Adrenal gland (tissue), 12 donors: ENCODE data around the gene ARHGAP12. TPM values are rescaled to one million over a fixed set of nuclear protein-coding genes. Genes with fewer than 3 reads are reported as not detected.
A peak's percentile ranks its signal among the peaks of the same experiment; 100 is the strongest.
"Not testable (repeated sequence)": the region's sequence is repeated elsewhere in the genome, so short reads cannot be mapped to it uniquely, and the experiment has no call there.

ENCODE experiments used
- DNase-seq, 7 donors: peaks; one replicate each; pipeline ENCODE4 v3.0.0-alpha.2; 2019 to 2020
- H3K27ac ChIP-seq, 5 donors: fragments of 200-600 bp; sonication (generic) in 4 of 5; 1 replicate in 3 of 5; 2 replicates in 2 of 5; pipeline versions ENCODE4 v1.5.1 to v1.8.0; 2016 to 2020; ENCODE audit warnings: mild to moderate bottlenecking in 1 of 5
- H3K27me3 ChIP-seq: fragments of 200-600 bp; 2 replicates; pipeline ENCODE4 v1.8.0; 2021
- H3K36me3 ChIP-seq, 2 donors: fragments of 200-600 bp; replicated peaks in 1 of 2; 1 replicate in 1 of 2; 2 replicates in 1 of 2; pipeline versions ENCODE4 v1.5.1 to v1.8.0; 2018 to 2022
- H3K4me1 ChIP-seq, 2 donors: fragments of 200-600 bp; replicated peaks in 1 of 2; 1 replicate in 1 of 2; 2 replicates in 1 of 2; pipeline versions ENCODE4 v1.5.1 to v1.8.0; 2018 to 2021
- H3K4me3 ChIP-seq, 4 donors: fragments of 200-600 bp; sonication (generic) in 3 of 4; one replicate each; pipeline ENCODE4 v1.5.1; 2016 to 2018
- H3K9me3 ChIP-seq, 3 donors: fragments of 200-600 bp; sonication (generic) in 1 of 3; replicated peaks in 1 of 3; 1 replicate in 2 of 3; 2 replicates in 1 of 3; pipeline versions ENCODE4 v1.5.1 to v1.8.0; 2016 to 2021
- POLR2A ChIP-seq, 2 donors: fragments of 450-650 bp; IDR thresholded peaks; one replicate each; pipeline ENCODE4 v1.6.1; 2017; ENCODE audit warnings: antibody characterized with exemption in 2 of 2, mild to moderate bottlenecking in 2 of 2, moderate library complexity in 1 of 2
- WGBS, 4 donors: extraction: QIAGEN DNeasy Blood & Tissue Kit in 2 of 4; methylation state at CpG; one replicate each; pipeline versions ENCODE4 v1.1.5 to v1.1.7; 2013 to 2017; 5-methylcytosine and 5-hydroxymethylcytosine counted together
- intact Hi-C, 2 donors: fragments of 100-400 bp; cut with DNase I; formaldehyde crosslinking; loops; one replicate each; pipeline versions ENCODE4 v1.14.1 to v1.15.0; 2022 to 2023
- polyA plus RNA-seq, 3 donors: library from polyadenylated mRNA; stranded (reverse); fragments of 200-250 nt in 2 of 3; fragments of 350-450 nt in 1 of 3; fragmentation: Illumina TruSeq in 1 of 3; extraction: RNeasy Lipid Tissue Mini Kit (QIAGEN cat#74804) in 1 of 3; gene quantifications; one replicate each; pipeline ENCODE4 v1.2.3, GENCODE V29; 2013 to 2014
- total RNA-seq, 9 donors: library from RNA; depleted of rRNA in 4 of 9; stranded (reverse); fragments of >200 nt in 4 of 9; fragments of 120-200 nt in 1 of 9; fragmentation: NEBNext Ultra II Directional in 1 of 9; extraction: Animal tissue kit (Norgen Biotek cat#: 25700) in 1 of 9; gene quantifications; one replicate each; pipeline versions ENCODE4 v1.1.0 to v1.2.4, GENCODE V29; 2013 to 2023
- TF ChIP-seq, protein P1 (sequence below), 6 experiments: fragments of 450-650 bp in 4 of 6; fragments of 200-600 bp in 2 of 6; sonication (generic) in 1 of 6; IDR thresholded peaks; 1 replicate in 5 of 6; 2 replicates in 1 of 6; pipeline versions ENCODE4 v1.5.1 to v1.8.0; 2016 to 2021; ENCODE audit warnings: antibody characterized with exemption in 6 of 6, mild to moderate bottlenecking in 2 of 6, moderate library complexity in 1 of 6
- donor health status: healthy with polysubstance abuse.
- donor health status: Bipolar disorder and iron deficiency.
- donor health status: DM: yes; HTN: yes; CAD: no.
- donor health status: DM: no; HTN: no; CAD: no.
- donor health status: DM: no; HTN: no; CAD: no.
- donor health status: DM: yes; HTN: yes; CAD: no.

ARHGAP12 gene
- total and polyA plus RNA-seq, 12 donors: 26.7 to 88.6 (median 38.1) TPM

DNA sequence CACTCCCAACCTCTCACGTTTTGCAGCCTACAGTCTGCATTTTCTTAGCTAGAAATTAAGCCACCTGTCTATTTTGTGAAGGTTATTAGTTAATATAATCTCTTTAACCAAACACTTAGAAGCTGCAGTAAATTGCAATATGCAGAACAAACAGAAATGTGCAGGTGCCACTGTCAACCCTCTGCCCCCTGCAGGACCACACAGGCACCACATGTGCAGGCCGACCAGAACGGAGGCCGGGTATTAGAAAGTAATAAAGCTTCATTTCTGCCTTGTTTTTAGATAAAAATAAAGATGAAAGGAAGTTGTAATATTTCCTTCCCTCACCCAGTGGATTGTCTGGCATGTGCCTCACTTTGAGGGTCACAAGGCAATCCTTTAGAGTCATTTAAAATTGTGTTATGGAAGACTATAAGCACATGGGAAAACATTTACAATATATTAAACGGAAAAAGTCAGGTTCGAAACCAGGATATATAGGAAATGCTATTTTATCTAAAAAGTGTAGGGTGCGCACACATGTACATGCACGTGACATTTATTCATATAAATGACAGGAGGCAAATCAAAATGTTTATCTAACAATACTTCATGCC, 158.2 kb downstream of the ARHGAP12 start:
- Histone ChIP-seq H3K27ac (no peak overlapping the region), H3K4me1 (no peaks in the 10 kb centered on the region), H3K27me3 (no peaks in the 10 kb centered on the region), H3K36me3 (no peaks in the 10 kb centered on the region), H3K9me3 (no peaks in the 10 kb centered on the region), H3K4me3 (no peak overlapping the region)
- TF ChIP-seq, protein P1, sequence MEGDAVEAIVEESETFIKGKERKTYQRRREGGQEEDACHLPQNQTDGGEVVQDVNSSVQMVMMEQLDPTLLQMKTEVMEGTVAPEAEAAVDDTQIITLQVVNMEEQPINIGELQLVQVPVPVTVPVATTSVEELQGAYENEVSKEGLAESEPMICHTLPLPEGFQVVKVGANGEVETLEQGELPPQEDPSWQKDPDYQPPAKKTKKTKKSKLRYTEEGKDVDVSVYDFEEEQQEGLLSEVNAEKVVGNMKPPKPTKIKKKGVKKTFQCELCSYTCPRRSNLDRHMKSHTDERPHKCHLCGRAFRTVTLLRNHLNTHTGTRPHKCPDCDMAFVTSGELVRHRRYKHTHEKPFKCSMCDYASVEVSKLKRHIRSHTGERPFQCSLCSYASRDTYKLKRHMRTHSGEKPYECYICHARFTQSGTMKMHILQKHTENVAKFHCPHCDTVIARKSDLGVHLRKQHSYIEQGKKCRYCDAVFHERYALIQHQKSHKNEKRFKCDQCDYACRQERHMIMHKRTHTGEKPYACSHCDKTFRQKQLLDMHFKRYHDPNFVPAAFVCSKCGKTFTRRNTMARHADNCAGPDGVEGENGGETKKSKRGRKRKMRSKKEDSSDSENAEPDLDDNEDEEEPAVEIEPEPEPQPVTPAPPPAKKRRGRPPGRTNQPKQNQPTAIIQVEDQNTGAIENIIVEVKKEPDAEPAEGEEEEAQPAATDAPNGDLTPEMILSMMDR (IDR thresholded peaks at IDR 0.05): peak; percentile 62 to 82 (median 76)
- no peak for TF ChIP-seq POLR2A (IDR thresholded peaks at IDR 0.05)
- intact Hi-C loops: loop anchor here in 1 of 2 donors (10.0 kb wide), 1 partner anchor 66 kb away; no protein-coding TSS in a partner anchor
- DNase-seq: peak in 5 of 7 donors; percentile 55 to 76 (median 65)
- 51 to 62% (median 60%) methylated on average over 8 of the region's 8 CpGs for WGBS, 4 donors

DNA sequence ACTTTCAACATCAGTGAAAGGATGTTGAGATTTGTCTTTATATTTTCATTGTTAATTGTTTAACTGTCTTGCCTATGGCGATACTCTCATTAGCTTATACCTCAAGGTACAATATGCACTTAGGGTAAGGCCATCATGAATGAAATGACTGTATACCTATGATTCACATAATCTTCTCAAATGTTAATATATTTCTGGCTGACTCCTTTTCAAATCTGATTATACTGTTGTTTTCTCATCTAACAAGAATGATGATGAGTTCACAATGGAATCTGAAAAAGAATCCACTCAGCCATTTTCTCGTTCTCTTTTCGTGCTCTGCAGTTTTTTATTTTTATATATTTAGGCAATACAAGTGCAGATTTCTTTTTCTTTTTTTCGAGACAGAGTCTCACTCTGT, 159.1 kb downstream of the ARHGAP12 start:
- intact Hi-C loops: no loop called here
- H3K4me1 ChIP-seq: no peaks in the 10 kb centered on the region
- no peaks in the 10 kb centered on the region for H3K9me3 ChIP-seq
- 64 to 80% (median 65%) methylated on average over 4 of the region's 4 CpGs for WGBS, 4 donors
- H3K27me3 ChIP-seq: no peaks in the 10 kb centered on the region
- no peak overlapping the region for H3K4me3 ChIP-seq
- DNase-seq: no peak
- no peak for TF ChIP-seq POLR2A (IDR thresholded peaks at IDR 0.05)
- TF ChIP-seq, protein P1 (IDR thresholded peaks at IDR 0.05): no peak
- no peaks in the 10 kb centered on the region for H3K36me3 ChIP-seq
- H3K27ac ChIP-seq: no peak overlapping the region

DNA sequence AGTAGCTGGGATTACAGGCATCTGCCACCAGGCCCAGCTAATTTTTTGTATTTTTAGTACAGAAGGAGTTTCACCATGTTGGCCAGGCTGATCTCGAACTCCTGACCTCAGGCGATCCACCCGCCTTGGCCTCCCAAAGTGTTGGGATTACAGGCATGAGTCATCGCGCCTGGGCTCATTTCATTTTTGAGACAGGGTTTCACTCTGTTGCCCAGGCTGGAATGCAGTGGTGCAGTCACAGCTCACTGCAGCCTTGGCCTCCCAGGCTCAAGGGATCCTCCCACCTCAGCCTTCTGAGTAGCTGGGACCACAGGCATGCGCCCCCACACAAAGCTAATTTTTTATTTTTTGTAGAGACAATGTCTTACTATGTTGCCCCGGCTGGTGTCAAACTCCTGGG, 159.7 kb downstream of the ARHGAP12 start:
- H3K4me3 ChIP-seq: not testable (repeated sequence)

DNA sequence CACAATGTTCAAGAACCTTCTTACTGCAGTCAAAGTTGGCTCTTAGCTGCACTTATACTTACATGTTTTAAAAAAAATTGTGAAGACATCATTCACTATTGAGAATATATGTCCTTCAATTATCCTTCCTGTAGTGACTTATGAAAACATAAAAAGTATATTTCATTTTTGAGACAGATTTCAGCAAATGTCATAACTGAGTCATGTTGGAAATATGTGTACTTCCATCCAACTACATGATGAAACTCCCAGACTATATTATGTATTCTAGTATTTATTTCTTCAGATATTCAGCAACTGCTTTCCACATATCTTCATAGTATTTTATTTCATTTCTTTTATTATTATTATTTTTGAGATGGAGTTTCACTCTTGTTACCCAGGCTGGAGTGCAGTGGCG, 160.2 kb downstream of the ARHGAP12 start:
- TF ChIP-seq, protein P1 (IDR thresholded peaks at IDR 0.05): no peak
- no peak for TF ChIP-seq POLR2A (IDR thresholded peaks at IDR 0.05)
- 97 to 100% (median 99%) methylated on average over 1 of the region's 1 CpG for WGBS, 4 donors

More for the DNA sequence above, 159.7 kb downstream of the ARHGAP12 start:
- DNase-seq, H3K9me3 ChIP-seq, intact Hi-C loops, H3K36me3 ChIP-seq, H3K4me1 ChIP-seq, H3K27me3 ChIP-seq, H3K27ac ChIP-seq: not testable (repeated sequence)
- 86 to 96% (median 92%) methylated on average over 7 of the region's 7 CpGs for WGBS, 4 donors

DNA sequence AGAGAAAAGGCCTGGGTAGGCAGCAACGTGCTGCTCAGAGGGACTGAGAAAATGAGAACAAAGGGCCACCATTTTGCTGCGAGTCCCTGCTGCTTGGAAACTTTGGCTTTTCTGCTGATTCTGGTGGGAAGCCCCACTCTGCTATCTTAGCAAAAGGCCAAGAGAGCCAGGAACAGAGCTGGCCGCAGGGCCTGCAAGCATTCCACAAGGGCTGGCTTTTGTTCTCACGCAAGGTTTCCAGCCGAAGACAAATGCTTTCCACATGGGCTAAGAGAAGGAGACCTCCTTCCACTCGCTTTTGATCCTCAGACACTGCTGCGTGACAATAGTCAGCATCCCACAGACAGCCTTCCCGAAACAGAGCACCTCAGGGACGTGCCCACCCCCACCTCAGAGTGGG, 163.1 kb downstream of the ARHGAP12 start:
- intact Hi-C loops: no loop called here
- Histone ChIP-seq H3K27ac (no peak overlapping the region), H3K27me3 (no peaks in the 10 kb centered on the region), H3K4me1 (peaks cover 5 to 9% of the 10 kb centered on the region in 2 donors), H3K36me3 (no peaks in the 10 kb centered on the region), H3K9me3 (no peaks in the 10 kb centered on the region), H3K4me3 (no peak overlapping the region)
- TF ChIP-seq, protein P1 (IDR thresholded peaks at IDR 0.05): no peak
- no peak for TF ChIP-seq POLR2A (IDR thresholded peaks at IDR 0.05)
- no peak for DNase-seq
- 73 to 79% (median 75%) methylated on average over 9 of the region's 9 CpGs; no CpG with 5 or more reads in 1 of the 4 donors for WGBS, 4 donors

More for the DNA sequence above, 160.2 kb downstream of the ARHGAP12 start:
- H3K9me3 ChIP-seq: no peaks in the 10 kb centered on the region
- no peaks in the 10 kb centered on the region for H3K36me3 ChIP-seq
- H3K27ac ChIP-seq: no peak overlapping the region
- H3K4me1 ChIP-seq: no peaks in the 10 kb centered on the region
- no peaks in the 10 kb centered on the region for H3K27me3 ChIP-seq
- intact Hi-C loops: no loop called here
- H3K4me3 ChIP-seq: no peak overlapping the region
- no peak for DNase-seq
